CD4-positive, alpha-beta T cell (primary cell): ENCODE data around the gene ANKRD60. TPM values are rescaled to one million over a fixed set of nuclear protein-coding genes. Genes with fewer than 3 reads are reported as not detected.

Source experiments
- ATAC-seq: fragments of 200-7000 bp; cut with Tn5 transposase; one replicate; pipeline ENCODE4 v1.10.0; 2022; ENCODE audit warnings: mild to moderate bottlenecking; ENCODE audit not compliant: poor library complexity
- CTCF ChIA-PET: fragments of 350-600 bp; sonication (Branson Sonifier 250); formaldehyde crosslinking; loops from one replicate; lab custom pipeline; 2021; ENCODE audit warnings: antibody characterized with exemption, inconsistent platforms; lab: Charles Lee
- POLR2A ChIA-PET: fragments of 350-600 bp; sonication (Branson Sonifier 250); formaldehyde crosslinking; loops from one replicate; lab custom pipeline; 2021; ENCODE audit warnings: antibody characterized with exemption, inconsistent platforms; lab: Charles Lee
- DNase-seq, 14 experiments: peaks; one replicate each; pipeline ENCODE4 v3.0.0-alpha.2; 2013 to 2020; ENCODE audit warnings: mixed read lengths in 2 of 14
- H3K27ac ChIP-seq, 2 donors: one replicate each; pipeline versions ENCODE4 v1.5.1 to v1.7.0; 2013; ENCODE audit warnings: low read length in 2 of 2, low read depth in 1 of 2, mild to moderate bottlenecking in 1 of 2
- H3K27me3 ChIP-seq, 2 experiments: 1 replicate in 1 of 2; 2 replicates in 1 of 2; pipeline versions ENCODE4 v1.6.1 to v1.7.0; 2013; ENCODE audit warnings: low read length in 2 of 2, control low read depth in 1 of 2, mild to moderate bottlenecking in 1 of 2, moderate library complexity in 1 of 2; ENCODE audit not compliant: insufficient read depth in 2 of 2, control insufficient read depth in 1 of 2
- H3K36me3 ChIP-seq: one replicate; pipeline ENCODE4 v1.6.1; 2013; ENCODE audit warnings: low read length, control low read depth; ENCODE audit not compliant: insufficient read depth
- H3K4me1 ChIP-seq: one replicate; pipeline ENCODE4 v1.6.1; 2013; ENCODE audit warnings: low read length, control low read depth; ENCODE audit not compliant: insufficient read depth
- H3K4me3 ChIP-seq: one replicate; pipeline ENCODE4 v1.5.1; 2013; ENCODE audit warnings: mild to moderate bottlenecking, low read length, moderate library complexity
- H3K9me3 ChIP-seq, 2 experiments: 1 replicate in 1 of 2; 2 replicates in 1 of 2; pipeline versions ENCODE4 v1.6.1 to v1.7.0; 2013; ENCODE audit warnings: low read length in 2 of 2, mild to moderate bottlenecking in 2 of 2, control low read depth in 1 of 2, moderate library complexity in 1 of 2; ENCODE audit not compliant: control insufficient read depth in 1 of 2, insufficient read depth in 1 of 2
- H3K27ac Mint-ChIP-seq: one replicate; pipeline ENCODE4 v1.8.0; 2020; ENCODE audit warnings: mixed read lengths
- H3K27me3 Mint-ChIP-seq: one replicate; pipeline ENCODE4 v1.8.0; 2021; ENCODE audit warnings: mixed read lengths
- H3K36me3 Mint-ChIP-seq: one replicate; pipeline ENCODE4 v1.8.0; 2021; ENCODE audit warnings: low read depth, mixed read lengths
- H3K4me1 Mint-ChIP-seq: one replicate; pipeline ENCODE4 v1.8.0; 2021; ENCODE audit warnings: low read depth, mixed read lengths
- H3K4me3 Mint-ChIP-seq: one replicate; pipeline ENCODE4 v1.8.0; 2020; ENCODE audit warnings: mild to moderate bottlenecking, mixed read lengths
- H3K9me3 Mint-ChIP-seq: one replicate; pipeline ENCODE4 v1.8.0; 2020; ENCODE audit warnings: mixed read lengths
- CTCF ChIP-seq: fragments of 200-600 bp; IDR thresholded peaks from one replicate; pipeline ENCODE4 v1.8.0; 2022; ENCODE audit warnings: antibody characterized with exemption, mild to moderate bottlenecking
- intact Hi-C, 2 experiments: fragments of 100-400 bp; cut with DNase I in 1 of 2; cut with micrococcal nuclease in 1 of 2; formaldehyde crosslinking; loops; one replicate each; pipeline versions ENCODE4 v1.15.1 to v1.9.0; 2023 to 2025; cut with DNase I, micrococcal nuclease
- total RNA-seq, 174 experiments: library from RNA in 2 of 174; stranded (reverse) in 2 of 174; gene quantifications; one replicate each; pipeline ENCODE4 v1.2.3 and lab custom pipeline; 2021 to 2026

The ANKRD60 gene
- total RNA-seq, 2 experiments from 2014 or later: not detected

- Mint-ChIP-seq H3K4me1 (peaks cover 12% of the 10 kb centered on the region), H3K9me3 (no peaks in the 10 kb centered on the region), H3K4me3 (no peak overlapping the region), H3K27me3 (no peaks in the 10 kb centered on the region), H3K36me3 (peaks cover 11% of the 10 kb centered on the region), H3K27ac (no peak overlapping the region)
- ATAC-seq (no peak), DNase-seq (no peak)
- intact Hi-C loops: no loop called here
- Histone ChIP-seq H3K4me1 (no peaks in the 10 kb centered on the region), H3K36me3 (peaks cover 3% of the 10 kb centered on the region), H3K4me3 (no peak overlapping the region), H3K9me3 (no peaks in the 10 kb centered on the region), H3K27me3 (no peaks in the 10 kb centered on the region), H3K27ac (no peak overlapping the region)
- ChIA-PET CTCF (no interaction called here), POLR2A (no interaction called here)
- TF ChIP-seq CTCF: no peak
Observed at GRCh38 chr20:58261660-58262059, 33.2 kb upstream of the ANKRD60 start.

GRCh38 chr20:58260006-58260405, 31.6 kb upstream of the ANKRD60 start:
- H3K27me3 Mint-ChIP-seq: no peaks in the 10 kb centered on the region
- no peaks in the 10 kb centered on the region for H3K9me3 Mint-ChIP-seq
- H3K4me3 Mint-ChIP-seq: no peak overlapping the region
- no peaks in the 10 kb centered on the region for H3K36me3 ChIP-seq
- no peak overlapping the region for H3K27ac ChIP-seq
- H3K4me1 Mint-ChIP-seq: peaks cover 13% of the 10 kb centered on the region
- no peak overlapping the region for H3K27ac Mint-ChIP-seq
- H3K27me3 ChIP-seq: no peaks in the 10 kb centered on the region
- H3K4me1 ChIP-seq: no peaks in the 10 kb centered on the region
- H3K4me3 ChIP-seq: no peak overlapping the region
- no peak for TF ChIP-seq CTCF
- ATAC-seq: no peak
- no peak for DNase-seq
- CTCF ChIA-PET: no interaction called here
- H3K9me3 ChIP-seq: no peaks in the 10 kb centered on the region
- POLR2A ChIA-PET: no interaction called here
- intact Hi-C loops: no loop called here
- peaks cover 11% of the 10 kb centered on the region for H3K36me3 Mint-ChIP-seq

- no peak for TF ChIP-seq CTCF
- Mint-ChIP-seq H3K27me3 (no peaks in the 10 kb centered on the region), H3K4me1 (peaks cover 13% of the 10 kb centered on the region), H3K27ac (no peak overlapping the region), H3K4me3 (no peak overlapping the region), H3K36me3 (peaks cover 25% of the 10 kb centered on the region), H3K9me3 (no peaks in the 10 kb centered on the region)
- ATAC-seq (no peak), DNase-seq (peak in 1 of 14 experiments; percentile 12)
- POLR2A ChIA-PET: no interaction called here
- intact Hi-C loops: no loop called here
- Histone ChIP-seq H3K9me3 (no peaks in the 10 kb centered on the region), H3K4me1 (no peaks in the 10 kb centered on the region), H3K27me3 (no peaks in the 10 kb centered on the region), H3K27ac (no peak overlapping the region), H3K36me3 (no peaks in the 10 kb centered on the region), H3K4me3 (no peak overlapping the region)
- CTCF ChIA-PET: no interaction called here
Observed at GRCh38 chr20:58256842-58257241, 28.4 kb upstream of the ANKRD60 start.
